GM06990 (cell line): Measurements from ENCODE around the gene SLX4IP.

Source experiments
- DNase-seq: peaks from one replicate; pipeline ENCODE4 v3.0.0-alpha.2; 2011; ENCODE audit not compliant: insufficient read length; ENCODE audit errors: extremely low read depth
- H3K27me3 ChIP-seq: replicated peaks from 2 replicates; pipeline ENCODE4 v1.6.0; 2011; ENCODE audit warnings: low read length; ENCODE audit not compliant: control insufficient read depth, insufficient read depth
- H3K36me3 ChIP-seq: 2 replicates; pipeline ENCODE4 v1.5.1; 2011; ENCODE audit warnings: low read length; ENCODE audit not compliant: control insufficient read depth, insufficient read depth
- H3K4me3 ChIP-seq: replicated peaks from 2 replicates; pipeline ENCODE4 v1.5.1; 2011; ENCODE audit warnings: low read depth, mild to moderate bottlenecking, control low read depth, low read length
- CTCF ChIP-seq: IDR thresholded peaks from 2 replicates; pipeline ENCODE4 v1.5.1; 2011; ENCODE audit warnings: low read length, control low read depth, mild to moderate bottlenecking, inconsistent platforms; ENCODE audit not compliant: insufficient read depth, poor library complexity, severe bottlenecking

Gene SLX4IP

GRCh38 chr20:10502098-10502526 lies 67.0 kb downstream of the SLX4IP start:
- no peak for TF ChIP-seq CTCF
- H3K4me3 ChIP-seq = no peak overlapping the region
- DNase-seq = no peak

DNA sequence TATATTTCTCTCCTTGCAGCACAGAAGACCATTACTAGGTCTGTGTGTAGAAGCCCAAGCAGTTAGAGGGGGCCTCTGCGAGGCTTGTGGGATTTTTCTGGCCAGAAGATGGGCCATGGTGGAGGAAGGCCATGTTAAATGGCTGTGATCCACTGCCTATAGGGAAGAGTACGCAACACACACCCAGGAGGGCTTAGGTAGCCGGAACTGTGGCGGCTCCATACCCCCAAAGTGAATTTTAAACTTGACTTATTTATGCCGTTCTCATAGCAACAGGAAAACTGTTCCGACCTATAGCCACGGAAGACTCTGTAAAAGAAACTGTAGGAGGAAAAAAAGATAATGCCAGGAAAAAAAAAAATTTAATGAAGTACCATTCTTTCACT lies 69.5 kb downstream of the SLX4IP start:
- TF ChIP-seq CTCF = no peak
- no peaks in the 10 kb centered on the region for H3K27me3 ChIP-seq
- no peak for DNase-seq
- H3K4me3 ChIP-seq = no peak overlapping the region
- H3K36me3 ChIP-seq = no peaks in the 10 kb centered on the region

More at GRCh38 chr20:10502098-10502526, 67.0 kb downstream of the SLX4IP start:
- H3K36me3 ChIP-seq = no peaks in the 10 kb centered on the region
- no peaks in the 10 kb centered on the region for H3K27me3 ChIP-seq

- DNase-seq = no peak
- Histone ChIP-seq H3K27me3 (no peaks in the 10 kb centered on the region), H3K36me3 (no peaks in the 10 kb centered on the region), H3K4me3 (no peak overlapping the region)
- TF ChIP-seq CTCF = no peak
Measured at GRCh38 chr20:10504994-10505730, 70.1 kb downstream of the SLX4IP start.

DNA sequence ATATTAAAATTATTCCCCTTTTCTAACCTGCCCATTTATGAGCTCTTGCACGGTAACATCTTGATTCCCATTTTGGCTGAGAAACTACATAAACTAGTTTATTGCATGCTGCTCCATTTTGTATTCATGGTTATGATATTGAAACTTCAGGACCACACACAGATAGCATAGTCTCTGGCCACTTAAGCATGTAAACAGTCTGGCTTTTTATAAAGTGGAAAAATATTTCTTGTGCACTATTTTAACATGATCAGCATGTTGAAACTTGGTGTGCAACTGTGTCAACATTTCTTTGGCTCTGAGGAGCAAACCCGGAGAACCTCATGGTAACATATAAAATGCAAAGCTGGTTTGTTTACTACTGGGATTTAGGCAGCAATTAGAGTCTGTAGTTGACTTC lies 70.7 kb downstream of the SLX4IP start:
- Histone ChIP-seq H3K27me3 (no peaks in the 10 kb centered on the region), H3K36me3 (no peaks in the 10 kb centered on the region), H3K4me3 (no peak overlapping the region)
- no peak for TF ChIP-seq CTCF
- no peak for DNase-seq

GRCh38 chr20:10507052-10507451 lies 71.9 kb downstream of the SLX4IP start:
- no peak for TF ChIP-seq CTCF
- Histone ChIP-seq H3K4me3 (no peak overlapping the region), H3K36me3 (no peaks in the 10 kb centered on the region), H3K27me3 (no peaks in the 10 kb centered on the region)
- no peak for DNase-seq
